ENCODE results near the gene GGT1.
"Not testable (repeated sequence)": the region's sequence is repeated elsewhere in the genome, so short reads cannot be mapped to it uniquely, and the experiment has no call there.

The GGT1 gene

DNA sequence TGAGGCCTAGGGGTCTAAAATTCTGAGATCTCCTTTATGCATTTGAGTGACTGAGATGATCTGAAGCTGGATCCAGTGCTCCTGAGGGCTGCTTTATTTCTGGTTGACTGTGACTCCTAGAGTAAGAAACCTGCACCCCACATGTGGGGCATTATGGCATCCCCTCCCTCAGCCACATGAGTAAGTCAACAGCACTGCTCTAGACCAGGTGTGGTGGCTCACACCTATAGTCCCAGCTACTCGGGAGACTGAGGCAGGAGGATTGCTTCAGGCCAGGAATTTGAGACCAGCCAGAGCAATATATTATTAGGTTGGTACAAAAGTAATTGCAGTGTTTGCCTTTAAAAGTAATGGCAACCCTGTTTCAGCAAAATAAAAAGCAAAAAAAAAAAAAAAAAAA, 39.3 kb downstream of the GGT1 start:
- not testable (repeated sequence) for DNase-seq

DNA sequence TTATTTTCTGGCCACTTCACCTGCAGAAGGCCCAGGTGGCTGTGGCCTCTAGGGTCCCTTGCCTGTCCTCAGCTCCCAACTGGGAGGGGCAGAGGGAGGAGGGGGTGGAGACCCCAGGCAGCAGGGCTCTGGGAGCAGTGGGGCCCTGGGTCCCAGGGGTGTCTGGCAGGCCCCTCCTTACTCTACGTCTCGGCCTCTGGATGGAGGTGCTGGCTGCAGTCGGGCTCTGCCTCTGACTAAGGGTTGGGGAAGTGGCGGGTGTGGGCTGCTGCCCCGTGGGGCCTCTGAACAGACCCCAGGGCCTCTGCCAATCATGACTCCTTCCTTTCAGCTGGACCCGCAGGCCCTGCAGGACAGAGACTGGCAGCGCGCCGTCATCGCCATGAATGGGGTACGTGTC, 41.4 kb downstream of the GGT1 start:
- not testable (repeated sequence) for DNase-seq

DNA sequence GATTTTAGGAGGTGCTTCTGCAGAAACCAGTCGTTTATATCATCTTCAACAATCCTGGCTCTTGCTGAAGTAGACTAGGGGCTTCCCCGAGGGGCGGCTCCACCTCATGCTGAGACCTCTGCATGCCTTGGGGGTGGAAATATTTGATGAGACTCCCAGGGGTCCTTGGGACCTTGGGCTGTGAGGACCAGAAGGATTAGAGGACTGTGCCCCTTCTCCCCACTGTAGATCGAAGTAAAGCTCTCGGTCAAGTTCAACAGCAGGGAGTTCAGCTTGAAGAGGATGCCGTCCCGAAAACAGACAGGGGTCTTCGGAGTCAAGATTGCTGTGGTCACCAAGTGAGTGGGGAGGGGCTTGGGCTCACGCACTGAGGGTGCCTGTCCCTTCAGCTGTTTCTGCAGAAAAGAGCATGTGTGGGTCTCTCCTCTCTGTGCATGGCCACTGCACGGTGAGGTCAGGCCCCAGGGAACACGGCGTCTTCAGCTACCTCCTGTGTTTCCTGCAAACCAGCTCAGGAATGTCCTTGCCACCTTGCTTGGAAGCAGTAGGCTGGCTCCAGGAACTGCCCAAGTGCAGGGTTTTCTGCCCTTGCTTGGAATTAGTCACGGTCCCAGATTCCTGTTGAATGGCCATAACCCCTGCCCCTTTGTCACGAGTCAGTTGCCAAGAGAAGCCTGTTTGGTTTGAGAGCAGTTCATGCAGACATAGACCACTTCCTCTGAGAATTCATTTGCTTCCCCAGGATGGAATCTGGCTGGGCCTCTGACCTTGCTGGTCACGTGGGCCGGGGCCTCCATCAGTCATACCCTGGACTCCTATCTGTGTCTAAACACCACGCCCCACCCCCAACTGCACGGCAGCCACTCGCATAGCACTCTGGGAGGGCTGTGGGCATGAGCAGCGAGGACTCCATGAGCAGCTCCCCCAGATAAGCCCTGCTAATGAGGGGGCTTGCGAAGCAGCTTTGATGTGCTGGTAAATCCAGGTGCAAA, 42.7 kb downstream of the GGT1 start:
- DNase-seq: not testable (repeated sequence)

DNA sequence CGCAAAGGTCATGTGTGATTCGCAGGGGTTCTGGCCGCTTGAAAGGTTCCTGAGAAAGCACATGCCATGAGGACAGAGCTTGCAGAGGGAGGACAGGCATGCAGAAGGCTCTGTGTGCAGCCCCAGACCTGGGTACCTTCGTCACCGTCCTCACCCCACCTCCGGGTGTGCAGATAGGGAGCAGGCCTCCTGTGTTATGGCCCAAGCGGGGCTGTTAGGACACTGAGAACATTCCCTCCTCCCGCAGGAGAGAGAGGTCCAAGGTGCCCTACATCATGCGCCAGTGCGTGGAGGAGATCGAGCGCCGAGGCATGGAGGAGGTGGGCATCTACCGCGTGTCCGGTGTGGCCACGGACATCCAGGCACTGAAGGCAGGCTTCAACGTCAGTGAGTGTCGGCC, 43.8 kb downstream of the GGT1 start:
- not testable (repeated sequence) for DNase-seq

- DNase-seq: not testable (repeated sequence)
Observed at GRCh38 chr22:24649371-24649770, 46.4 kb downstream of the GGT1 start.

GRCh38 chr22:24650884-24651283, 47.9 kb downstream of the GGT1 start:
- DNase-seq: not testable (repeated sequence)

DNA sequence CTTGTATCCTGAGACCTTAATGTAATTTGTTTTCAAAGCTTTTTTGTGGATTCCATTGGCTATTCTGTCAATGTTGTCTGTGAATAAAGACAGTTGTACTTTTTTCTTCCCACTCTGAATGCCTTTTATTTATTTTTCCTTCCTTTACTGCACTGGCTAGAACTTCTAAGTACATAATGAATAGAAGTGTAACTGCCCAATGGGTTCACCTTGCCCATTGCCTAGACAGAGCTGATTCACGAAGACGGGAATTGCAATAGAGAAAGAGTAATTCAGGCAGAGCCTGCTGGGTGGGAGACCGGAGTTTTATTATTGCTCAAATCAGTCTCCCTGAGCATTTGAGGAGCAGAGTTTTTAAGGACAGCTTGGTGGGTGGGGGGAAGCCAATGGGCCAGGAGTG, 62.4 kb downstream of the GGT1 start:
- not testable (repeated sequence) for DNase-seq

DNA sequence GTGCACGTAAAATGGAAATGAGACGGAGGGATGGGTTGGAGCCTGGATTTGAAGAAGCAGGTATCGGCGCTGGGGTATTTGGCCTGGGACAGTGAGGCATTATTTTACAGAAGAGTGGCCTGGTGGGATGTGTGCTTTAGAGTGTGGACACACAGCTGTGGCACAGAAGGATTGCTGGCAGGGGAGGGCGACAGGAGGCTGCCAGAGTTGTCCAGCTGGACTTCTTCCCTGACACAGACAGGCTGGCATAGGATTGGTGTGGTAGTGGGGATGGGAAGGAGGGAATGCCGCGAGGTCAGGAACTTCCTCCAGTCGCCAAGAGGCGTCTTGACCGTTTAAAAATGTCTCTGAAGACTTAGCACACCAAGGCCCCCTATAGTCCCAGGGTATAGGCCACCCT, 64.9 kb downstream of the GGT1 start:
- DNase-seq: not testable (repeated sequence)

- not testable (repeated sequence) for DNase-seq
Observed at GRCh38 chr22:24672532-24672931, 69.5 kb downstream of the GGT1 start.
